Mucosa of descending colon (tissue), 3 donors: Measurements from ENCODE around the gene MIEF1. TPM values are rescaled to one million over a fixed set of nuclear protein-coding genes. Genes with fewer than 3 reads are reported as not detected.

ENCODE experiments used
- ATAC-seq: fragments of 200-7000 bp; cut with Tn5 transposase; one replicate; pipeline ENCODE4 v1.9.1; 2020; ENCODE audit warnings: mild to moderate bottlenecking, moderate library complexity
- DNase-seq, 3 donors: peaks; one replicate each; pipeline ENCODE4 v3.0.0-alpha.2; 2020
- H3K36me3 ChIP-seq: fragments of 200-600 bp; one replicate; pipeline ENCODE4 v1.8.0; 2021; ENCODE audit warnings: low read depth, mild to moderate bottlenecking
- H3K4me1 ChIP-seq: fragments of 200-600 bp; one replicate; pipeline ENCODE4 v1.8.0; 2021; ENCODE audit warnings: low read depth, mild to moderate bottlenecking
- H3K4me3 ChIP-seq: fragments of 200-600 bp; one replicate; pipeline ENCODE4 v1.8.0; 2021; ENCODE audit warnings: mild to moderate bottlenecking
- H3K9me3 ChIP-seq: fragments of 200-600 bp; one replicate; pipeline ENCODE4 v1.8.0; 2021; ENCODE audit warnings: mild to moderate bottlenecking
- intact Hi-C, 2 donors: fragments of 100-400 bp; cut with DNase I in 1 of 2; cut with micrococcal nuclease in 1 of 2; formaldehyde crosslinking; loops; one replicate each; pipeline versions ENCODE4 v1.11.0 to v1.11.1; 2022; cut with DNase I, micrococcal nuclease
- total RNA-seq, 3 donors: library from RNA; stranded (reverse); fragmentation: NEBNext Ultra II Directional in 2 of 3; extraction: Animal tissue kit (Norgen Biotek cat#: 25700) in 2 of 3; gene quantifications; one replicate each; pipeline versions ENCODE4 v1.2.1 to v1.2.4, GENCODE V29; 2021 to 2023
- TF ChIP-seq, protein P1 (sequence below): fragments of 200-600 bp; IDR thresholded peaks from one replicate; pipeline ENCODE4 v1.8.0; 2022; ENCODE audit warnings: antibody characterized with exemption, mild to moderate bottlenecking
- donor health status: DM: no; HTN: no; CAD: no; lungs with moderate emphysema.
- donor health status: DM: no; HTN: no; CAD: no.
- donor health status: DM: no; HTN: yes; CAD: no.

Gene MIEF1
- total RNA-seq, 3 donors from 2014 or later = 29.8 to 38.4 (median 34.0) TPM

- TF ChIP-seq, protein P1, sequence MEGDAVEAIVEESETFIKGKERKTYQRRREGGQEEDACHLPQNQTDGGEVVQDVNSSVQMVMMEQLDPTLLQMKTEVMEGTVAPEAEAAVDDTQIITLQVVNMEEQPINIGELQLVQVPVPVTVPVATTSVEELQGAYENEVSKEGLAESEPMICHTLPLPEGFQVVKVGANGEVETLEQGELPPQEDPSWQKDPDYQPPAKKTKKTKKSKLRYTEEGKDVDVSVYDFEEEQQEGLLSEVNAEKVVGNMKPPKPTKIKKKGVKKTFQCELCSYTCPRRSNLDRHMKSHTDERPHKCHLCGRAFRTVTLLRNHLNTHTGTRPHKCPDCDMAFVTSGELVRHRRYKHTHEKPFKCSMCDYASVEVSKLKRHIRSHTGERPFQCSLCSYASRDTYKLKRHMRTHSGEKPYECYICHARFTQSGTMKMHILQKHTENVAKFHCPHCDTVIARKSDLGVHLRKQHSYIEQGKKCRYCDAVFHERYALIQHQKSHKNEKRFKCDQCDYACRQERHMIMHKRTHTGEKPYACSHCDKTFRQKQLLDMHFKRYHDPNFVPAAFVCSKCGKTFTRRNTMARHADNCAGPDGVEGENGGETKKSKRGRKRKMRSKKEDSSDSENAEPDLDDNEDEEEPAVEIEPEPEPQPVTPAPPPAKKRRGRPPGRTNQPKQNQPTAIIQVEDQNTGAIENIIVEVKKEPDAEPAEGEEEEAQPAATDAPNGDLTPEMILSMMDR = no peak
- peaks cover 66% of the 10 kb centered on the region for H3K4me1 ChIP-seq
- no peaks in the 10 kb centered on the region for H3K9me3 ChIP-seq
- intact Hi-C loops = no loop called here
- no peak overlapping the region for H3K4me3 ChIP-seq
- H3K36me3 ChIP-seq = peaks cover 6% of the 10 kb centered on the region
- DNase-seq (peak; percentile 52 to 83 (median 59)), ATAC-seq (peak; percentile 38)
These were observed 25.4 kb downstream of the MIEF1 start for GRCh38 chr22:39527481-39527961.

DNA sequence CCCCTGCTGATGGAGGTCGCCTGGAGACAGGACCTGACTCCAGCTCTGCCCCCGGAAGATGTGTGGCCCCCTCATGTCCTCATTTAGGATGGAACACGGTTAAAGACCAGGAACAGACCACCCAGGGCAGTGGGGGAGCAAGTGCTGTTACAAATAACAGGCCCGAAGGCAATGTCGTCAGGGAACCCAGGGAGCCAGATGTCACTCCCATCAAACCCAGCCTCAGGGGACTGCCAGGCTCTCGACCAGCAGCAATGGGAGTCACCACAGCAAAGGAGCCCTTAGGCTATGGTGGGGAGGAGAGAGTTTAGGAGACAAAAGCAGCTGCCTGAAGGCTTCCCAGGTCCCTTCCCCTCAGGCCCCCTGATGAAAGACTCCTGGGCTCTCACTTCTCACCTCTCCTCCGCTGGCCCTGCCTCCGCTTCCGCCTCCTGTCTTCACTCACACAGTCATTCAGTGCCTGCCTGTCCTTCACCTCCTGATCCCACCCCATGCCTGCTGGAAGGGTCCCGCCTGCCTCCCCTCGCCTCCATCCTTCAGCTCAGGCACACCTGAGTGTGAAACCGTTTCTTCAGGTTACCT, 26.1 kb downstream of the MIEF1 start:
- intact Hi-C loops = no loop called here
- no peak for ATAC-seq
- H3K9me3 ChIP-seq = no peaks in the 10 kb centered on the region
- peak in 1 of 3 donors; percentile 70 for DNase-seq
- peaks cover 6% of the 10 kb centered on the region for H3K36me3 ChIP-seq
- peaks cover 59% of the 10 kb centered on the region for H3K4me1 ChIP-seq
- no peak overlapping the region for H3K4me3 ChIP-seq
- TF ChIP-seq, protein P1 = no peak

GRCh38 chr22:39528681-39529486, 26.8 kb downstream of the MIEF1 start:
- Histone ChIP-seq H3K36me3 (peaks cover 6% of the 10 kb centered on the region), H3K4me3 (peak overlapping the region; percentile 4), H3K9me3 (no peaks in the 10 kb centered on the region), H3K4me1 (peaks cover 53% of the 10 kb centered on the region)
- TF ChIP-seq, protein P1 = peak; percentile 96
- peak; percentile 76 for ATAC-seq
- intact Hi-C loops = no loop called here
- DNase-seq = peak; percentile 94 to 97 (median 95)

GRCh38 chr22:39529487-39529851, 27.4 kb downstream of the MIEF1 start:
- intact Hi-C loops = no loop called here
- DNase-seq (no peak), ATAC-seq (no peak)
- Histone ChIP-seq H3K36me3 (peaks cover 2% of the 10 kb centered on the region), H3K4me3 (no peak overlapping the region), H3K9me3 (no peaks in the 10 kb centered on the region), H3K4me1 (peaks cover 55% of the 10 kb centered on the region)
- TF ChIP-seq, protein P1 = no peak

- no peak for ATAC-seq
- H3K4me1 ChIP-seq = peaks cover 58% of the 10 kb centered on the region
- H3K4me3 ChIP-seq = no peak overlapping the region
- intact Hi-C loops = loop anchor here in 1 of 2 donors (10.0 kb wide), 1 partner anchor 815 kb away; the partner anchor contains the start of gene ADSL
- H3K36me3 ChIP-seq = no peaks in the 10 kb centered on the region
- TF ChIP-seq, protein P1 = no peak
- H3K9me3 ChIP-seq = no peaks in the 10 kb centered on the region
- no peak for DNase-seq
These were observed 28.0 kb downstream of the MIEF1 start for GRCh38 chr22:39530116-39530515.
